H1 (cell line): ENCODE results near the gene PATJ. TPM values are rescaled to one million over a fixed set of nuclear protein-coding genes. Genes with fewer than 3 reads are reported as not detected.

ENCODE experiments used
- BACH1 ChIP-seq: IDR thresholded peaks from 2 replicates; pipeline ENCODE4 v1.6.1; 2012; ENCODE audit warnings: low read length, improper control_type of control experiment
- CBX5 ChIP-seq: fragments of 300-800, 300-1000 bp; sonication (generic); IDR thresholded peaks from 2 replicates; pipeline ENCODE4 v1.7.1; 2016; ENCODE audit warnings: antibody characterized with exemption, low read length, low read depth
- KDM4A ChIP-seq: IDR thresholded peaks from one replicate; pipeline ENCODE4 v1.7.1; 2012; ENCODE audit warnings: low read depth, mild to moderate bottlenecking, moderate library complexity, low read length, inconsistent platforms; ENCODE audit not compliant: severe bottlenecking
- KDM5A ChIP-seq: fragments of 200-600 bp; IDR thresholded peaks from 2 replicates; pipeline ENCODE4 v1.7.1; 2012; ENCODE audit warnings: mild to moderate bottlenecking, low read length, inconsistent platforms, mixed read lengths
- TAF1 ChIP-seq: IDR thresholded peaks from 2 replicates; pipeline ENCODE4 v1.6.1; 2011; ENCODE audit warnings: mild to moderate bottlenecking, low read depth, low read length
- ZNF274 ChIP-seq: IDR thresholded peaks from 2 replicates; pipeline ENCODE4 v1.7.0; 2012; ENCODE audit warnings: low read length, borderline replicate concordance; ENCODE audit errors: extremely low read depth
- polyA plus RNA-seq, 7 experiments: library from polyadenylated mRNA; depleted of rRNA in 3 of 7; stranded (reverse) in 5 of 7; unstranded in 2 of 7; fragments of >200 nt in 5 of 7; fragments of 200-250 nt in 2 of 7; gene quantifications; 1 replicate in 5 of 7; 2 replicates in 1 of 7; 4 replicates in 1 of 7; pipeline versions ENCODE4 v1.2.1 to v1.2.3, GENCODE V29; 2011 to 2013; ENCODE audit warnings: missing spikeins in 2 of 7, mixed read lengths in 2 of 7
- total RNA-seq: library from RNA; stranded (reverse); fragmentation: NEBNext Ultra II Directional; extraction: Animal tissue kit (Norgen Biotek cat#: 25700); gene quantifications from 2 replicates; pipeline ENCODE4 v1.2.1, GENCODE V29; 2021
- TF ChIP-seq, protein P1 (sequence below): fragments of 300-600 bp; sonication (generic); IDR thresholded peaks from 2 replicates; pipeline ENCODE4 v1.7.1; 2012; ENCODE audit warnings: low read length, moderate library complexity, mild to moderate bottlenecking, inconsistent platforms; ENCODE audit not compliant: insufficient replicate concordance
- TF ChIP-seq, protein P2 (sequence below): IDR thresholded peaks from 2 replicates; pipeline ENCODE4 v1.6.1; 2011; ENCODE audit warnings: low read length, improper control_type of control experiment
- TF ChIP-seq, protein P3 (sequence below): IDR thresholded peaks from 2 replicates; pipeline ENCODE4 v1.6.1; 2012; ENCODE audit warnings: low read length, inconsistent platforms

Gene PATJ
- total and polyA plus RNA-seq, 2 of the 8 experiments (the other 6 are each of a cell fraction or from before 2014, with no cell fraction given): 8.2 to 55.6 TPM

DNA sequence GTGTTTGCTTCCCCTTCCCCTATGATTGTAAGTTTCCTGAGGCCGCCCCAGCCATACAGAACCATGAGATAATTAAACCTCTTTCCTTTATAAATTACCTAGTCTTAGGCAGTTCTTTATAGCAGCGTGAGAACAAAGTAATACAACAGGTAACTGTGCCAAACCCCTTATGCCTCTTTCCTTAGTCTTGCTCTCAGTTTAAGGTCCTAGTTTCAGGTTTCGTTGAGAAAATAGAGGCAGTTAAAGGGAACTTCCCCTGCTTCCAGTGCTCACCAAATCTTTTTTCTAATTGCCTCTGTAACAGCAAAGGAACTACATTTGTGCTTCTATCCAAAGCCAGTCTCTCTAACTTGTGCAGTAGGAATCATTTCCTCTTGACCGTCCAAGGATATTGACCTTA is 164.8 kb downstream of the PATJ start (continued):
- TF ChIP-seq, protein P1, sequence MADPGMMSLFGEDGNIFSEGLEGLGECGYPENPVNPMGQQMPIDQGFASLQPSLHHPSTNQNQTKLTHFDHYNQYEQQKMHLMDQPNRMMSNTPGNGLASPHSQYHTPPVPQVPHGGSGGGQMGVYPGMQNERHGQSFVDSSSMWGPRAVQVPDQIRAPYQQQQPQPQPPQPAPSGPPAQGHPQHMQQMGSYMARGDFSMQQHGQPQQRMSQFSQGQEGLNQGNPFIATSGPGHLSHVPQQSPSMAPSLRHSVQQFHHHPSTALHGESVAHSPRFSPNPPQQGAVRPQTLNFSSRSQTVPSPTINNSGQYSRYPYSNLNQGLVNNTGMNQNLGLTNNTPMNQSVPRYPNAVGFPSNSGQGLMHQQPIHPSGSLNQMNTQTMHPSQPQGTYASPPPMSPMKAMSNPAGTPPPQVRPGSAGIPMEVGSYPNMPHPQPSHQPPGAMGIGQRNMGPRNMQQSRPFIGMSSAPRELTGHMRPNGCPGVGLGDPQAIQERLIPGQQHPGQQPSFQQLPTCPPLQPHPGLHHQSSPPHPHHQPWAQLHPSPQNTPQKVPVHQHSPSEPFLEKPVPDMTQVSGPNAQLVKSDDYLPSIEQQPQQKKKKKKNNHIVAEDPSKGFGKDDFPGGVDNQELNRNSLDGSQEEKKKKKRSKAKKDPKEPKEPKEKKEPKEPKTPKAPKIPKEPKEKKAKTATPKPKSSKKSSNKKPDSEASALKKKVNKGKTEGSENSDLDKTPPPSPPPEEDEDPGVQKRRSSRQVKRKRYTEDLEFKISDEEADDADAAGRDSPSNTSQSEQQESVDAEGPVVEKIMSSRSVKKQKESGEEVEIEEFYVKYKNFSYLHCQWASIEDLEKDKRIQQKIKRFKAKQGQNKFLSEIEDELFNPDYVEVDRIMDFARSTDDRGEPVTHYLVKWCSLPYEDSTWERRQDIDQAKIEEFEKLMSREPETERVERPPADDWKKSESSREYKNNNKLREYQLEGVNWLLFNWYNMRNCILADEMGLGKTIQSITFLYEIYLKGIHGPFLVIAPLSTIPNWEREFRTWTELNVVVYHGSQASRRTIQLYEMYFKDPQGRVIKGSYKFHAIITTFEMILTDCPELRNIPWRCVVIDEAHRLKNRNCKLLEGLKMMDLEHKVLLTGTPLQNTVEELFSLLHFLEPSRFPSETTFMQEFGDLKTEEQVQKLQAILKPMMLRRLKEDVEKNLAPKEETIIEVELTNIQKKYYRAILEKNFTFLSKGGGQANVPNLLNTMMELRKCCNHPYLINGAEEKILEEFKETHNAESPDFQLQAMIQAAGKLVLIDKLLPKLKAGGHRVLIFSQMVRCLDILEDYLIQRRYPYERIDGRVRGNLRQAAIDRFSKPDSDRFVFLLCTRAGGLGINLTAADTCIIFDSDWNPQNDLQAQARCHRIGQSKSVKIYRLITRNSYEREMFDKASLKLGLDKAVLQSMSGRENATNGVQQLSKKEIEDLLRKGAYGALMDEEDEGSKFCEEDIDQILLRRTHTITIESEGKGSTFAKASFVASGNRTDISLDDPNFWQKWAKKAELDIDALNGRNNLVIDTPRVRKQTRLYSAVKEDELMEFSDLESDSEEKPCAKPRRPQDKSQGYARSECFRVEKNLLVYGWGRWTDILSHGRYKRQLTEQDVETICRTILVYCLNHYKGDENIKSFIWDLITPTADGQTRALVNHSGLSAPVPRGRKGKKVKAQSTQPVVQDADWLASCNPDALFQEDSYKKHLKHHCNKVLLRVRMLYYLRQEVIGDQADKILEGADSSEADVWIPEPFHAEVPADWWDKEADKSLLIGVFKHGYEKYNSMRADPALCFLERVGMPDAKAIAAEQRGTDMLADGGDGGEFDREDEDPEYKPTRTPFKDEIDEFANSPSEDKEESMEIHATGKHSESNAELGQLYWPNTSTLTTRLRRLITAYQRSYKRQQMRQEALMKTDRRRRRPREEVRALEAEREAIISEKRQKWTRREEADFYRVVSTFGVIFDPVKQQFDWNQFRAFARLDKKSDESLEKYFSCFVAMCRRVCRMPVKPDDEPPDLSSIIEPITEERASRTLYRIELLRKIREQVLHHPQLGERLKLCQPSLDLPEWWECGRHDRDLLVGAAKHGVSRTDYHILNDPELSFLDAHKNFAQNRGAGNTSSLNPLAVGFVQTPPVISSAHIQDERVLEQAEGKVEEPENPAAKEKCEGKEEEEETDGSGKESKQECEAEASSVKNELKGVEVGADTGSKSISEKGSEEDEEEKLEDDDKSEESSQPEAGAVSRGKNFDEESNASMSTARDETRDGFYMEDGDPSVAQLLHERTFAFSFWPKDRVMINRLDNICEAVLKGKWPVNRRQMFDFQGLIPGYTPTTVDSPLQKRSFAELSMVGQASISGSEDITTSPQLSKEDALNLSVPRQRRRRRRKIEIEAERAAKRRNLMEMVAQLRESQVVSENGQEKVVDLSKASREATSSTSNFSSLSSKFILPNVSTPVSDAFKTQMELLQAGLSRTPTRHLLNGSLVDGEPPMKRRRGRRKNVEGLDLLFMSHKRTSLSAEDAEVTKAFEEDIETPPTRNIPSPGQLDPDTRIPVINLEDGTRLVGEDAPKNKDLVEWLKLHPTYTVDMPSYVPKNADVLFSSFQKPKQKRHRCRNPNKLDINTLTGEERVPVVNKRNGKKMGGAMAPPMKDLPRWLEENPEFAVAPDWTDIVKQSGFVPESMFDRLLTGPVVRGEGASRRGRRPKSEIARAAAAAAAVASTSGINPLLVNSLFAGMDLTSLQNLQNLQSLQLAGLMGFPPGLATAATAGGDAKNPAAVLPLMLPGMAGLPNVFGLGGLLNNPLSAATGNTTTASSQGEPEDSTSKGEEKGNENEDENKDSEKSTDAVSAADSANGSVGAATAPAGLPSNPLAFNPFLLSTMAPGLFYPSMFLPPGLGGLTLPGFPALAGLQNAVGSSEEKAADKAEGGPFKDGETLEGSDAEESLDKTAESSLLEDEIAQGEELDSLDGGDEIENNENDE: no peak
- TF ChIP-seq CBX5 (no peak), KDM5A (no peak), TAF1 (no peak), ZNF274 (no peak), BACH1 (no peak), KDM4A (no peak)
- TF ChIP-seq, protein P2, sequence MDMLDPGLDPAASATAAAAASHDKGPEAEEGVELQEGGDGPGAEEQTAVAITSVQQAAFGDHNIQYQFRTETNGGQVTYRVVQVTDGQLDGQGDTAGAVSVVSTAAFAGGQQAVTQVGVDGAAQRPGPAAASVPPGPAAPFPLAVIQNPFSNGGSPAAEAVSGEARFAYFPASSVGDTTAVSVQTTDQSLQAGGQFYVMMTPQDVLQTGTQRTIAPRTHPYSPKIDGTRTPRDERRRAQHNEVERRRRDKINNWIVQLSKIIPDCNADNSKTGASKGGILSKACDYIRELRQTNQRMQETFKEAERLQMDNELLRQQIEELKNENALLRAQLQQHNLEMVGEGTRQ: no peak
- TF ChIP-seq, protein P3, sequence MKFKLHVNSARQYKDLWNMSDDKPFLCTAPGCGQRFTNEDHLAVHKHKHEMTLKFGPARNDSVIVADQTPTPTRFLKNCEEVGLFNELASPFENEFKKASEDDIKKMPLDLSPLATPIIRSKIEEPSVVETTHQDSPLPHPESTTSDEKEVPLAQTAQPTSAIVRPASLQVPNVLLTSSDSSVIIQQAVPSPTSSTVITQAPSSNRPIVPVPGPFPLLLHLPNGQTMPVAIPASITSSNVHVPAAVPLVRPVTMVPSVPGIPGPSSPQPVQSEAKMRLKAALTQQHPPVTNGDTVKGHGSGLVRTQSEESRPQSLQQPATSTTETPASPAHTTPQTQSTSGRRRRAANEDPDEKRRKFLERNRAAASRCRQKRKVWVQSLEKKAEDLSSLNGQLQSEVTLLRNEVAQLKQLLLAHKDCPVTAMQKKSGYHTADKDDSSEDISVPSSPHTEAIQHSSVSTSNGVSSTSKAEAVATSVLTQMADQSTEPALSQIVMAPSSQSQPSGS: no peak
